Breast epithelium (tissue), 4 donors: ENCODE measurements around the gene CDC42SE2. TPM values are rescaled to one million over a fixed set of nuclear protein-coding genes. Genes with fewer than 3 reads are reported as not detected.

Source experiments
- DNase-seq, 2 donors: peaks; one replicate each; pipeline ENCODE4 v3.0.0-alpha.2; 2019; ENCODE audit warnings: low spot score in 2 of 2
- H3K27ac ChIP-seq, 2 donors: fragments of 200-600 bp; sonication (generic) in 1 of 2; one replicate each; pipeline ENCODE4 v1.5.1; 2016 to 2019; ENCODE audit warnings: mild to moderate bottlenecking in 1 of 2
- H3K27me3 ChIP-seq, 2 donors: fragments of 200-600 bp; sonication (generic) in 1 of 2; one replicate each; pipeline versions ENCODE4 v1.5.1 to v1.6.0; 2017 to 2019; ENCODE audit warnings: control low read depth in 1 of 2, mild to moderate bottlenecking in 1 of 2
- H3K36me3 ChIP-seq: fragments of 200-600 bp; one replicate; pipeline ENCODE4 v1.5.1; 2019
- H3K4me1 ChIP-seq, 2 donors: fragments of 200-600 bp; sonication (generic); one replicate each; pipeline ENCODE4 v1.5.1; 2016 to 2019; ENCODE audit warnings: control low read depth in 1 of 2
- H3K4me3 ChIP-seq, 3 donors: fragments of 200-600 bp; sonication (generic); 1 replicate in 2 of 3; 2 replicates in 1 of 3; pipeline ENCODE4 v1.5.1; 2016 to 2019; ENCODE audit warnings: mild to moderate bottlenecking in 3 of 3, moderate library complexity in 2 of 3
- H3K9me3 ChIP-seq, 2 donors: fragments of 200-600 bp; sonication (generic) in 1 of 2; one replicate each; pipeline ENCODE4 v1.5.1; 2016 to 2019; ENCODE audit warnings: control low read depth in 1 of 2
- POLR2A ChIP-seq: fragments of 450-650 bp; IDR thresholded peaks from one replicate; pipeline ENCODE4 v1.6.1; 2016; ENCODE audit warnings: antibody characterized with exemption, mild to moderate bottlenecking, moderate library complexity
- POLR2AphosphoS5 ChIP-seq, 3 donors: sonication (generic); formaldehyde crosslinking; IDR thresholded peaks; one replicate each; pipeline ENCODE4 v1.6.1; 2017; ENCODE audit warnings: antibody characterized with exemption in 3 of 3
- intact Hi-C: fragments of 100-400 bp; cut with DNase I; formaldehyde crosslinking; loops from one replicate; pipeline ENCODE4 v1.15.1; 2023; ENCODE audit warnings: low total_unique reads
- total RNA-seq, 3 donors: library from RNA; depleted of rRNA; stranded (reverse); fragments of >200 nt; gene quantifications; one replicate each; pipeline ENCODE4 v1.1.0, GENCODE V29; 2016
- TF ChIP-seq, protein P1 (sequence below), 3 donors: fragments of 450-650 bp; IDR thresholded peaks; one replicate each; pipeline ENCODE4 v1.5.1; 2016 to 2017; ENCODE audit warnings: antibody characterized with exemption in 3 of 3, mild to moderate bottlenecking in 3 of 3, moderate library complexity in 3 of 3

The CDC42SE2 gene
- total RNA-seq, 3 donors from 2014 or later, result 39.4 to 82.8 (median 41.0) TPM

DNA sequence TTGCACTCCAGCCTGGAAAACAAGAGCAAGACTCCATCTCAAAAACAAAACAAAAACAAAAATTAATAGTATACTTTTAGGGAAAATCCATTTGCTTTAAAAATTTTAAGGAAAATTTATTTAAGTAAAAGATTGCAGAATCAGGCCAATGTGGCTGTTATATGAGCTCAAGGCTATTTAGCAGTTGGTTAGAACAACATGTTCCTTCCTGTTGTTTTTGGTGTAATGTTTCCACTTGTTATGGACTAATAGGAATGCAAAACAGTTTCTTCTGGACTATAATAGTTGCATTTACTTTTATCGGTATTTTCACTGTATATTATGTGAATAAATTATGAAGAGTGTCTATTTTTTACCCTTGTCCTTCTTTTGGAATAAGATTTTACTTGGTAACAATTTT, 3.0 kb upstream of the CDC42SE2 start:
- H3K4me3 ChIP-seq, result no peak overlapping the region
- peak overlapping the region; percentile 57 to 78 for H3K27ac ChIP-seq
- DNase-seq, result no peak
- no peaks in the 10 kb centered on the region for H3K36me3 ChIP-seq
- peaks cover 0 to 5% of the 10 kb centered on the region in 2 donors for H3K4me1 ChIP-seq
- H3K9me3 ChIP-seq, result peaks cover 0 to 3% of the 10 kb centered on the region in 2 donors
- H3K27me3 ChIP-seq, result no peaks in the 10 kb centered on the region
- TF ChIP-seq POLR2A, result no peak
- intact Hi-C loops, result no loop called here

DNA sequence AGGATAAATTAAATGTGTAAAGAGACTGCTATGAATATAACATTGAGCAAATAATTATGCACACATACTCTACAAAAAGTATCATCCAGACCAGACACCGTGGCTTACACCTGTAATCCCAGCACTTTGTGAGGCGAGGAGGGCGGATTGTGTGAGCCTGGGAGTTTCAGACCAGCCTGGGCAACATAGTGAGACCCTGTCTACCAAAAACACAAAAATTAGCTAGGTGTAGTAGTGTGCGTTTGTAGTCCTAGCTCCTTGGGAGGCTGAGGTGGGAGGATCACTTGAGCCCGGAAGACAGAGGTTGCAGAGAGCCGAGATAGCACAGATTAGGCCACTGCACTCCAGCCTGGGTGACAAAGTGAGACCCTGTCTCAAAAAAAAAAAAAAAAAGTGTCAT, 2.4 kb upstream of the CDC42SE2 start:
- intact Hi-C loops, result no loop called here
- peak overlapping the region; percentile 65 to 78 for H3K27ac ChIP-seq

DNA sequence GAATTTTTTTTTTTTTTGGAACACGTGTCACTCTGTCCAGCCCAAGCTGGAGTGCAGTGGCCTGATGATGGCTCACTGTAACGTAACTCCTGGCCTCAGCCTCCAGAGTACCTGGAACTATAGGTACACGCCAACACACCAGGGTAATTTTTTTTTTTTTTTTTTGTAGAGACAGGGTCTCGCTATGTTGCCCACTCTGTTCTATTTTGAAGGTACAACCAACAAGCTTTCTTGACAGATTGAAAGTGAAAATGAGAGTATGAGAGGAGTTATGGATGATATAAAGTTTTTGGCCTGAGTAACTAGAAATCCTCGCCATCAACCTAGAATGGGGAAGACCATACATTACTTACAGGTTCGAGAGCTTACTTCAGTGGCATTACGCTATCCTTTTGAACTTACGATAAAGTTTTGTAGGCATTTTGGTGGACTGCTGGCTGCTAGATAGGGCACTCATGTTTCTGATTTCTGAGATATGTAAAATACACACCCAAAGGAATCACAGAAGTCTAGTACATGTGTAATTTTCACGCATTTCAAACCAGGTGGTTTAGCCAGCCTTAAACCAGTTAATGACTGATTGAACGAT, 806 bp upstream of the CDC42SE2 start:
- Histone ChIP-seq H3K27ac (peak overlapping the region; percentile 89 to 95), H3K9me3 (no peaks in the 10 kb centered on the region), H3K4me1 (peaks cover 0 to 8% of the 10 kb centered on the region in 2 donors), H3K4me3 (peak overlapping the region; percentile 87 to 99 (median 99)), H3K36me3 (no peaks in the 10 kb centered on the region), H3K27me3 (no peaks in the 10 kb centered on the region)
- TF ChIP-seq POLR2A (no peak), POLR2AphosphoS5 (IDR thresholded peaks at IDR 0.05) (no peak)
- TF ChIP-seq, protein P1, sequence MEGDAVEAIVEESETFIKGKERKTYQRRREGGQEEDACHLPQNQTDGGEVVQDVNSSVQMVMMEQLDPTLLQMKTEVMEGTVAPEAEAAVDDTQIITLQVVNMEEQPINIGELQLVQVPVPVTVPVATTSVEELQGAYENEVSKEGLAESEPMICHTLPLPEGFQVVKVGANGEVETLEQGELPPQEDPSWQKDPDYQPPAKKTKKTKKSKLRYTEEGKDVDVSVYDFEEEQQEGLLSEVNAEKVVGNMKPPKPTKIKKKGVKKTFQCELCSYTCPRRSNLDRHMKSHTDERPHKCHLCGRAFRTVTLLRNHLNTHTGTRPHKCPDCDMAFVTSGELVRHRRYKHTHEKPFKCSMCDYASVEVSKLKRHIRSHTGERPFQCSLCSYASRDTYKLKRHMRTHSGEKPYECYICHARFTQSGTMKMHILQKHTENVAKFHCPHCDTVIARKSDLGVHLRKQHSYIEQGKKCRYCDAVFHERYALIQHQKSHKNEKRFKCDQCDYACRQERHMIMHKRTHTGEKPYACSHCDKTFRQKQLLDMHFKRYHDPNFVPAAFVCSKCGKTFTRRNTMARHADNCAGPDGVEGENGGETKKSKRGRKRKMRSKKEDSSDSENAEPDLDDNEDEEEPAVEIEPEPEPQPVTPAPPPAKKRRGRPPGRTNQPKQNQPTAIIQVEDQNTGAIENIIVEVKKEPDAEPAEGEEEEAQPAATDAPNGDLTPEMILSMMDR (IDR thresholded peaks at IDR 0.05), result no peak
- intact Hi-C loops, result no loop called here
- no peak for DNase-seq

More for the DNA sequence above, 2.4 kb upstream of the CDC42SE2 start:
- TF ChIP-seq POLR2A (no peak), POLR2AphosphoS5 (IDR thresholded peaks at IDR 0.05) (no peak)
- TF ChIP-seq, protein P1 (IDR thresholded peaks at IDR 0.05), result no peak
- DNase-seq, result no peak
- Histone ChIP-seq H3K4me3 (no peak overlapping the region), H3K27me3 (no peaks in the 10 kb centered on the region), H3K4me1 (peaks cover 0 to 8% of the 10 kb centered on the region in 2 donors), H3K9me3 (peaks cover 0 to under 1% of the 10 kb centered on the region in 2 donors), H3K36me3 (no peaks in the 10 kb centered on the region)

DNA sequence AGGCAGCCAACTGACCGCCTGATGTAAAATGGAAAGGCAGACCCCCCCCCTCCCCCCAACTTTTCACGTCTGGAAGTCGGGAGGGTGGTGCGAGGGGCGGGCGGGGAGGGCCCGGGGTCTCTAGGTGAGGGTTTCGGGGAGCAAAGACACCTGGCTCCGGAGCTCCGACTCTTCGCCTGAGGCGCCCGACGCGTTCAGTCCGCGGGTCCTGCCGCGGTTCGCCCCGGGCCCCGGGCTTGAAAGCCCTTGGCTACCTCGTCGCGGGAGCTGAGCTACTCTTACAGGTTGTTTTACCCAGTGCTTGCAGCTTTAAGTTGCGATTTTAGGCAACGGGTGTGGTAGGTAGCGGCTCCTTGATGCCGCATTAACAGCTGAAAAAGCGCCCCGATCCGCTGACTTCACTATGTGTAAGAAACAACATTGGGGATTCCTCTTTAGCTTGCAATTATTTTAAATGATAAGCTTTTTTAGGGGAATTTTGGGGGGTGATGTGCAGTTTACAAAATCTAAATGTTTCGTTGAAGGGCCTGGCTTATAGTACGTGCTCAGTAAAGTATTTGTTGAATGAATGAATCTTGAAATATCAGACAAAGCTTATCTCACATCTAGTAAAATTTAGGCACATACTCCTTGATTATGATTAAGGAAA, 722 bp downstream of the CDC42SE2 start:
- no peaks in the 10 kb centered on the region for H3K9me3 ChIP-seq
- peak overlapping the region; percentile 89 to 95 for H3K27ac ChIP-seq
- intact Hi-C loops, result no loop called here
- TF ChIP-seq, protein P1 (IDR thresholded peaks at IDR 0.05), result no peak
- no peak for TF ChIP-seq POLR2AphosphoS5 (IDR thresholded peaks at IDR 0.05)
- no peak for TF ChIP-seq POLR2A
- peak overlapping the region; percentile 87 to 99 (median 99) for H3K4me3 ChIP-seq
- no peak for DNase-seq
- H3K4me1 ChIP-seq, result peaks cover 0 to 8% of the 10 kb centered on the region in 2 donors
- no peaks in the 10 kb centered on the region for H3K36me3 ChIP-seq
- H3K27me3 ChIP-seq, result no peaks in the 10 kb centered on the region

DNA sequence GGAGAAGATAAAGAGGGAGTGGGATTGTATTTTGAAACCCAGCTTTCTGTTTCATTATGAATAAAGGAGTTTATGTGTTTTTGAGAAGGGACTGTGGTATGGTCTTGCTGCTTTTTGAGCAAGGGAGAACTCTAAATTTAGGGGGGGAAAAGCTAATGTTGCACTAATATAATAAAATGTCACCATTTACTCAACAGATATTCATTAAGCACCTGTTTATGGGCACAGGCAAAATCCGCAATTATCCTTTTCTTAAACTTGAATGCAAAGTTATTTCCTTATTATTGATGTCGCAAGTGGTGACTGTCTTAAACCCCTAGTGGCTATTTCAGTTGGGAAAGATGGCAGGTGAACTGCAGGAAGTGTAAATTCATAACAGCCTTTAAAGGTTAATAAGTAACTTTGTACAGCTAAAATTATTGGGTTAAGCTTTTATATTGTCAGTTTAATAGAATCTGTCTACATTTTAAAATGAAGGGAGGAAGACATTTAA, 1.5 kb downstream of the CDC42SE2 start:
- TF ChIP-seq, protein P1 (IDR thresholded peaks at IDR 0.05), result peak in 1 of 3 donors; percentile 32
- no peak for TF ChIP-seq POLR2A
- intact Hi-C loops, result no loop called here
- Histone ChIP-seq H3K36me3 (no peaks in the 10 kb centered on the region), H3K27me3 (no peaks in the 10 kb centered on the region), H3K27ac (peak overlapping the region in 1 of 2 donors; percentile 57), H3K4me3 (peak overlapping the region; percentile 87 to 99 (median 99)), H3K4me1 (peaks cover 0 to 8% of the 10 kb centered on the region in 2 donors), H3K9me3 (no peaks in the 10 kb centered on the region)
- no peak for DNase-seq
